Left lung (tissue), 10 donors: Measurements from ENCODE around the gene ZFP62. TPM values are rescaled to one million over a fixed set of nuclear protein-coding genes. Genes with fewer than 3 reads are reported as not detected.

Experiments
- ATAC-seq: fragments of 200-7000 bp; cut with Tn5 transposase; one replicate; pipeline ENCODE4 v1.9.1; 2020; ENCODE audit warnings: moderate library complexity
- DNase-seq, 4 donors: peaks; one replicate each; pipeline ENCODE4 v3.0.0-alpha.2; 2013 to 2020
- H3K27ac ChIP-seq, 2 donors: fragments of 200-600 bp; sonication (generic) in 1 of 2; one replicate each; pipeline versions ENCODE4 v1.5.0 to v1.8.0; 2020 to 2021
- H3K27me3 ChIP-seq, 2 donors: fragments of 200-600 bp; sonication (generic) in 1 of 2; one replicate each; pipeline versions ENCODE4 v1.5.0 to v1.8.0; 2020 to 2021
- H3K36me3 ChIP-seq, 2 donors: fragments of 200-600 bp; sonication (generic) in 1 of 2; one replicate each; pipeline versions ENCODE4 v1.5.0 to v1.8.0; 2020 to 2021
- H3K4me1 ChIP-seq, 2 donors: fragments of 200-600 bp; one replicate each; pipeline ENCODE4 v1.8.0; 2021
- H3K4me3 ChIP-seq, 2 donors: fragments of 200-600 bp; sonication (generic) in 1 of 2; one replicate each; pipeline versions ENCODE4 v1.5.0 to v1.8.0; 2020 to 2021; ENCODE audit warnings: mild to moderate bottlenecking in 1 of 2
- H3K9me3 ChIP-seq, 2 donors: fragments of 200-600 bp; sonication (generic) in 1 of 2; one replicate each; pipeline versions ENCODE4 v1.5.0 to v1.8.0; 2020 to 2021
- intact Hi-C, 2 donors: fragments of 100-400 bp; cut with DNase I; formaldehyde crosslinking; loops; one replicate each; pipeline versions ENCODE4 v1.11.2 to v1.14.2; 2022
- polyA plus RNA-seq, 6 donors: library from polyadenylated mRNA; unstranded; fragments of 120-200 nt; gene quantifications; one replicate each; pipeline ENCODE4 v1.2.1, GENCODE V29; 2013; ENCODE audit not compliant: insufficient read length in 6 of 6
- total RNA-seq, 2 donors: library from RNA; stranded (reverse); fragmentation: NEBNext Ultra II Directional; extraction: Animal tissue kit (Norgen Biotek cat#: 25700); gene quantifications; one replicate each; pipeline ENCODE4 v1.2.1, GENCODE V29; 2021
- TF ChIP-seq, protein P1 (sequence below), 2 donors: fragments of 200-600 bp; sonication (generic) in 1 of 2; IDR thresholded peaks; one replicate each; pipeline versions ENCODE4 v1.5.0 to v1.8.0; 2021; ENCODE audit warnings: antibody characterized with exemption in 2 of 2
- donor health status: DM: no; HTN: yes; CAD: no.
- donor health status: DM: no; HTN: no; CAD: no.

The ZFP62 gene
- total and polyA plus RNA-seq, 8 donors = 21.4 to 66.1 (median 58.1) TPM

- ATAC-seq (peak; percentile 57), DNase-seq (peak in 1 of 4 donors; percentile 68)
- Histone ChIP-seq H3K36me3 (peaks cover 0 to 4% of the 10 kb centered on the region in 2 donors), H3K27me3 (no peaks in the 10 kb centered on the region), H3K4me1 (peaks cover 14 to 67% of the 10 kb centered on the region in 2 donors), H3K4me3 (peak overlapping the region in 1 of 2 donors; percentile 8), H3K27ac (peak overlapping the region; percentile 64 to 100), H3K9me3 (no peaks in the 10 kb centered on the region)
- TF ChIP-seq, protein P1, sequence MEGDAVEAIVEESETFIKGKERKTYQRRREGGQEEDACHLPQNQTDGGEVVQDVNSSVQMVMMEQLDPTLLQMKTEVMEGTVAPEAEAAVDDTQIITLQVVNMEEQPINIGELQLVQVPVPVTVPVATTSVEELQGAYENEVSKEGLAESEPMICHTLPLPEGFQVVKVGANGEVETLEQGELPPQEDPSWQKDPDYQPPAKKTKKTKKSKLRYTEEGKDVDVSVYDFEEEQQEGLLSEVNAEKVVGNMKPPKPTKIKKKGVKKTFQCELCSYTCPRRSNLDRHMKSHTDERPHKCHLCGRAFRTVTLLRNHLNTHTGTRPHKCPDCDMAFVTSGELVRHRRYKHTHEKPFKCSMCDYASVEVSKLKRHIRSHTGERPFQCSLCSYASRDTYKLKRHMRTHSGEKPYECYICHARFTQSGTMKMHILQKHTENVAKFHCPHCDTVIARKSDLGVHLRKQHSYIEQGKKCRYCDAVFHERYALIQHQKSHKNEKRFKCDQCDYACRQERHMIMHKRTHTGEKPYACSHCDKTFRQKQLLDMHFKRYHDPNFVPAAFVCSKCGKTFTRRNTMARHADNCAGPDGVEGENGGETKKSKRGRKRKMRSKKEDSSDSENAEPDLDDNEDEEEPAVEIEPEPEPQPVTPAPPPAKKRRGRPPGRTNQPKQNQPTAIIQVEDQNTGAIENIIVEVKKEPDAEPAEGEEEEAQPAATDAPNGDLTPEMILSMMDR (IDR thresholded peaks at IDR 0.05) = no peak
- intact Hi-C loops = no loop called here
Measured at GRCh38 chr5:180816608-180817534, 44.2 kb downstream of the ZFP62 start.

- peak overlapping the region; percentile 64 to 100 for H3K27ac ChIP-seq
- DNase-seq (no peak), ATAC-seq (peak; percentile 16)
- H3K36me3 ChIP-seq = peaks cover 0 to 4% of the 10 kb centered on the region in 2 donors
- TF ChIP-seq, protein P1 (IDR thresholded peaks at IDR 0.05) = no peak
- no peaks in the 10 kb centered on the region for H3K9me3 ChIP-seq
- intact Hi-C loops = no loop called here
- no peaks in the 10 kb centered on the region for H3K27me3 ChIP-seq
- peaks cover 22 to 66% of the 10 kb centered on the region in 2 donors for H3K4me1 ChIP-seq
- H3K4me3 ChIP-seq = peak overlapping the region; percentile 2 to 99
Measured at GRCh38 chr5:180815293-180815917, 45.7 kb downstream of the ZFP62 start.

- H3K4me3 ChIP-seq = peak overlapping the region in 1 of 2 donors; percentile 99
- DNase-seq (no peak), ATAC-seq (no peak)
- peaks cover 32 to 64% of the 10 kb centered on the region in 2 donors for H3K4me1 ChIP-seq
- intact Hi-C loops = no loop called here
- no peaks in the 10 kb centered on the region for H3K9me3 ChIP-seq
- TF ChIP-seq, protein P1 (IDR thresholded peaks at IDR 0.05) = no peak
- H3K36me3 ChIP-seq = peaks cover 0 to 8% of the 10 kb centered on the region in 2 donors
- H3K27me3 ChIP-seq = no peaks in the 10 kb centered on the region
- H3K27ac ChIP-seq = peak overlapping the region; percentile 64 to 100
Measured at GRCh38 chr5:180813420-180813819, 47.7 kb downstream of the ZFP62 start.

GRCh38 chr5:180811623-180812124 is 49.4 kb downstream of the ZFP62 start:
- peak overlapping the region; percentile 98 to 100 for H3K27ac ChIP-seq
- H3K27me3 ChIP-seq = no peaks in the 10 kb centered on the region
- H3K36me3 ChIP-seq = peaks cover 0 to 17% of the 10 kb centered on the region in 2 donors
- peak overlapping the region in 1 of 2 donors; percentile 99 for H3K4me3 ChIP-seq
- no peaks in the 10 kb centered on the region for H3K9me3 ChIP-seq
- DNase-seq = peak in 1 of 4 donors; percentile 34
- ATAC-seq = no peak
- peaks cover 46 to 64% of the 10 kb centered on the region in 2 donors for H3K4me1 ChIP-seq
- TF ChIP-seq, protein P1 (IDR thresholded peaks at IDR 0.05) = no peak
- intact Hi-C loops = no loop called here
